Keratinocyte (primary cell): ENCODE measurements around the gene AFTPH. TPM values are rescaled to one million over a fixed set of nuclear protein-coding genes. Genes with fewer than 3 reads are reported as not detected.

Experiments used
- DNase-seq: peaks from one replicate; pipeline ENCODE4 v3.0.0-alpha.2; 2011; ENCODE audit warnings: low read depth, missing footprints, low spot score
- FAIRE-seq: peaks from 2 replicates; lab custom pipeline; 2011; peaks lifted over from hg19 to GRCh38; lab: Jason Lieb, UNC
- H2AFZ ChIP-seq: 2 replicates; pipeline ENCODE4 v1.6.0; 2012; ENCODE audit warnings: low read length, control low read depth, inconsistent platforms; ENCODE audit not compliant: control insufficient read depth
- H3K27ac ChIP-seq: 2 replicates; pipeline ENCODE4 v1.5.1; 2011; ENCODE audit warnings: low read length; ENCODE audit not compliant: control insufficient read depth, insufficient read depth
- H3K27me3 ChIP-seq: 3 replicates; pipeline ENCODE4 v1.6.0; 2011; ENCODE audit warnings: low read length; ENCODE audit not compliant: control insufficient read depth, insufficient read depth; ENCODE audit errors: extremely low read depth
- H3K36me3 ChIP-seq, 2 experiments: 2 replicates in 1 of 2; 3 replicates in 1 of 2; pipeline ENCODE4 v1.5.1; 2011; ENCODE audit warnings: low read length in 2 of 2, mild to moderate bottlenecking in 1 of 2; ENCODE audit not compliant: control insufficient read depth in 2 of 2, insufficient read depth in 2 of 2; ENCODE audit errors: extremely low read depth in 1 of 2
- H3K4me1 ChIP-seq: 3 replicates; pipeline ENCODE4 v1.5.1; 2011; ENCODE audit warnings: low read length; ENCODE audit not compliant: control insufficient read depth, insufficient read depth; ENCODE audit errors: extremely low read depth
- H3K4me2 ChIP-seq: 3 replicates; pipeline ENCODE4 v1.6.0; 2011; ENCODE audit warnings: low read depth, low read length; ENCODE audit not compliant: control insufficient read depth, insufficient read depth; ENCODE audit errors: extremely low read depth
- H3K4me3 ChIP-seq, 3 experiments: fragments of 200-600 bp in 1 of 3; sonication (generic) in 1 of 3; 2 replicates in 2 of 3; 3 replicates in 1 of 3; pipeline ENCODE4 v1.5.1; 2011 to 2016; ENCODE audit warnings: low read length in 3 of 3, mild to moderate bottlenecking in 3 of 3, control low read depth in 2 of 3, inconsistent platforms in 1 of 3, low read depth in 1 of 3, mixed read lengths in 1 of 3, mixed run types in 1 of 3, moderate library complexity in 1 of 3; ENCODE audit not compliant: control insufficient read depth in 2 of 3, insufficient read depth in 2 of 3; ENCODE audit errors: extremely low read depth in 1 of 3
- H3K79me2 ChIP-seq: 2 replicates; pipeline ENCODE4 v1.6.0; 2012; ENCODE audit warnings: low read length; ENCODE audit not compliant: control insufficient read depth, insufficient read depth
- H3K9ac ChIP-seq: 3 replicates; pipeline ENCODE4 v1.6.0; 2011; ENCODE audit warnings: low read length; ENCODE audit not compliant: control insufficient read depth, insufficient read depth; ENCODE audit errors: extremely low read depth
- H3K9me1 ChIP-seq: 3 replicates; pipeline ENCODE4 v1.6.0; 2011; ENCODE audit warnings: low read length; ENCODE audit not compliant: control insufficient read depth, insufficient read depth; ENCODE audit errors: extremely low read depth
- H3K9me3 ChIP-seq: 2 replicates; pipeline ENCODE4 v1.5.1; 2012; ENCODE audit warnings: low read depth, low read length; ENCODE audit not compliant: control insufficient read depth
- H4K20me1 ChIP-seq: 3 replicates; pipeline ENCODE4 v1.6.0; 2011; ENCODE audit warnings: low read length; ENCODE audit not compliant: control insufficient read depth, insufficient read depth; ENCODE audit errors: extremely low read depth
- CTCF ChIP-seq, 3 experiments: IDR thresholded peaks in 1 of 3; conservative IDR thresholded peaks in 1 of 3; optimal IDR thresholded peaks in 1 of 3; 2 replicates in 2 of 3; 3 replicates in 1 of 3; pipeline versions ENCODE3 to v1.5.1; 2011; ENCODE audit warnings: low read length in 3 of 3, mild to moderate bottlenecking in 3 of 3, moderate library complexity in 2 of 3, control low read depth in 1 of 3, inconsistent platforms in 1 of 3; ENCODE audit not compliant: insufficient read depth in 2 of 3; ENCODE audit errors: extremely low read depth in 1 of 3
- EZH2 ChIP-seq: IDR thresholded peaks from one replicate; pipeline ENCODE4 v1.6.1; 2012; ENCODE audit warnings: inconsistent platforms, mild to moderate bottlenecking, low read length, moderate library complexity
- dilution Hi-C: fragments of 300-500 bp; cut with MboI; formaldehyde crosslinking; loops from one replicate; pipeline ENCODE4 v1.7.0; 2020; ENCODE audit warnings: low sequenced_read_pairs; ENCODE audit not compliant: extremely low pct_ligation_motif_present
- polyA plus RNA-seq, 5 experiments: library from polyadenylated mRNA; depleted of rRNA in 3 of 5; stranded (reverse) in 3 of 5; stranded (forward) in 1 of 5; unstranded in 1 of 5; fragments of >200 nt; gene quantifications; 1 replicate in 1 of 5; 2 replicates in 3 of 5; 3 replicates in 1 of 5; pipeline versions ENCODE4 v1.2.1 to v1.2.3, GENCODE V29; 2011 to 2012; ENCODE audit warnings: missing spikeins in 2 of 5, low read depth in 1 of 5, low replicate concordance in 1 of 5

AFTPH gene
- polyA plus RNA-seq, 1 donor (not counting 4 experiments of a cell fraction or from before 2014, with no cell fraction given) = 28.3 TPM

GRCh38 chr2:64488050-64488974 is 35.8 kb upstream of the AFTPH start:
- H3K4me3 ChIP-seq = no peak overlapping the region
- H3K9ac ChIP-seq = no peak overlapping the region
- H3K79me2 ChIP-seq = no peaks in the 10 kb centered on the region
- H4K20me1 ChIP-seq = no peaks in the 10 kb centered on the region
- no peaks in the 10 kb centered on the region for H3K27me3 ChIP-seq
- DNase-seq (no peak), FAIRE-seq (peak; percentile 72)
- no peaks in the 10 kb centered on the region for H3K9me3 ChIP-seq
- TF ChIP-seq CTCF (optimal IDR thresholded peaks at IDR 0.05 in 1 of 3, IDR thresholded peaks at IDR 0.05 in 1 of 3, conservative IDR thresholded peaks at IDR 0.05 in 1 of 3; ENCODE audit: extremely low read depth in 1 of 3, insufficient read depth in 2 of 3, low read length in 3 of 3) (peak; percentile 78 to 91 (median 81)), EZH2 (no peak)
- H3K27ac ChIP-seq = no peak overlapping the region
- peaks cover 23% of the 10 kb centered on the region for H3K4me1 ChIP-seq
- dilution Hi-C loops = no loop called here
- H3K4me2 ChIP-seq = no peak overlapping the region
- H2AFZ ChIP-seq = peak overlapping the region; percentile 52
- H3K36me3 ChIP-seq = no peaks in the 10 kb centered on the region
- H3K9me1 ChIP-seq = no peaks in the 10 kb centered on the region

DNA sequence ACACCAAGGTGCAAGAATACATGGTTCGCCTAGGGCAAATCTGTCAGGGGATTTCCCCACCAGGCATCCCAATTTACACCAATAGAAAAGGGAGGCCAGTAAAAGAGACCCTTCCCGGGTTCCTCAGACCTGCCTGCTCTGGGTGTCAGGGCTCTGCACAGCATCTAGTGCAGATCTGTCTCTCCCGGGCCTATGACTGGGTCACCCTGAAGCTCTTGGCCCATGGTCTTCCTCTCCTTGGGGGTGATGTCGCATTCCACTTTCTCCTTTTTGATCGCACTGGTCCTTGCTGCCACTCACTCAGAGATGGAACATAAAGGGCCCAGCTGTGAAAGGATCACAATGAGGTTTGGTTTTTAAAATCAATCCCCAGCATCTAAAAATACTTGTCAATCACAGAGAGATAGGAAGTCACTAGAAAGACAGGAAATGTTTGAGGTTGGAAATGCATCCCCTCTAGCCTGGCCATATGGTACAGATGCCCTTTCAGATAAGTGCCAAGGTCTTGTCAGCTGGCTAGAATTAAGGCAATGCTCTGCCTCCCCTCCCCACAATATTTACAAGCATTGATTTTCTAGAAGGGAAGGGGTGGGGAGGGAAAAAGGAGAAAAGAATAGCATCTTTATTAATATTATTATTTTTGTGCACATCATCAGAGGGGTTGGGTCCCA is 34.9 kb upstream of the AFTPH start:
- TF ChIP-seq EZH2 (no peak), CTCF (optimal IDR thresholded peaks at IDR 0.05 in 1 of 3, IDR thresholded peaks at IDR 0.05 in 1 of 3, conservative IDR thresholded peaks at IDR 0.05 in 1 of 3; ENCODE audit: extremely low read depth in 1 of 3, insufficient read depth in 2 of 3, low read length in 3 of 3) (no peak)
- no peak overlapping the region for H3K9ac ChIP-seq
- no peak overlapping the region for H3K4me3 ChIP-seq
- no peaks in the 10 kb centered on the region for H3K79me2 ChIP-seq
- H2AFZ ChIP-seq = no peak overlapping the region
- H3K9me1 ChIP-seq = no peaks in the 10 kb centered on the region
- H3K36me3 ChIP-seq = no peaks in the 10 kb centered on the region
- no peak for DNase-seq
- H3K27me3 ChIP-seq = no peaks in the 10 kb centered on the region
- no peaks in the 10 kb centered on the region for H3K9me3 ChIP-seq
- no peak for FAIRE-seq
- no peaks in the 10 kb centered on the region for H4K20me1 ChIP-seq
- H3K4me2 ChIP-seq = no peak overlapping the region
- peaks cover 21% of the 10 kb centered on the region for H3K4me1 ChIP-seq
- H3K27ac ChIP-seq = no peak overlapping the region
- dilution Hi-C loops = no loop called here
